OCI-LY7 (cell line): Measurements from ENCODE around the gene CTSG. TPM values are rescaled to one million over a fixed set of nuclear protein-coding genes. Genes with fewer than 3 reads are reported as not detected.

Source experiments
- BruUV-seq: library from RNA; stranded (reverse); fragments of 400-500 nt; replicated peaks from 2 replicates; lab custom pipeline; 2021; lab: Mats Ljungman, UMichigan
- CTCF ChIA-PET: fragments of 300-600 bp; sonication (Branson Sonifier 250); formaldehyde crosslinking; loops from one replicate; lab custom pipeline; 2022; ENCODE audit warnings: antibody characterized with exemption; ENCODE audit not compliant: unreplicated experiment; lab: Charles Lee
- POLR2A ChIA-PET: fragments of 300-600 bp; sonication (Branson Sonifier 250); formaldehyde crosslinking; loops from one replicate; lab custom pipeline; 2022; ENCODE audit warnings: antibody characterized with exemption; lab: Charles Lee
- DNase-seq: peaks from one replicate; pipeline ENCODE4 v3.0.0-alpha.2; 2015; ENCODE audit warnings: low spot score
- H2AFZ ChIP-seq: fragments of 200-600 bp; sonication (generic), shearing (Covaris generic); 2 replicates; pipeline ENCODE4 v1.6.1; 2014; ENCODE audit warnings: mild to moderate bottlenecking, antibody characterized with exemption, low read length, moderate library complexity
- H3K27ac ChIP-seq: fragments of 200-600 bp; sonication (generic); 2 replicates; pipeline ENCODE4 v1.5.1; 2014; ENCODE audit warnings: mixed run types, low read depth, mild to moderate bottlenecking, moderate library complexity, low read length, inconsistent platforms; ENCODE audit not compliant: poor library complexity, severe bottlenecking
- H3K36me3 ChIP-seq: fragments of 200-600 bp; sonication (generic); 2 replicates; pipeline ENCODE4 v1.6.1; 2014; ENCODE audit warnings: mild to moderate bottlenecking, antibody characterized with exemption, low read length, moderate library complexity, mixed read lengths; ENCODE audit not compliant: insufficient read depth
- H3K4me1 ChIP-seq: fragments of 200-600 bp; sonication (generic); 2 replicates; pipeline ENCODE4 v1.5.1; 2014; ENCODE audit warnings: mild to moderate bottlenecking, low read length; ENCODE audit not compliant: insufficient read depth, poor library complexity, severe bottlenecking
- H3K4me2 ChIP-seq: fragments of 200-600 bp; sonication (generic); 2 replicates; pipeline ENCODE4 v1.6.1; 2014; ENCODE audit warnings: mild to moderate bottlenecking, low read length
- H3K4me3 ChIP-seq: fragments of 200-600 bp; sonication (generic); 2 replicates; pipeline ENCODE4 v1.5.1; 2014; ENCODE audit warnings: mild to moderate bottlenecking, low read depth, low read length; ENCODE audit not compliant: poor library complexity, severe bottlenecking
- H3K79me2 ChIP-seq: fragments of 200-600 bp; sonication (generic); 2 replicates; pipeline ENCODE4 v1.6.1; 2016; ENCODE audit warnings: low read depth, mild to moderate bottlenecking, low read length, moderate library complexity, mixed read lengths; ENCODE audit not compliant: insufficient read depth
- H3K9me2 ChIP-seq: fragments of 200-600 bp; sonication (generic); 2 replicates; pipeline ENCODE4 v1.6.1; 2016; ENCODE audit warnings: mild to moderate bottlenecking, low read length, mixed read lengths; ENCODE audit not compliant: insufficient read depth
- H3K9me3 ChIP-seq: fragments of 200-600 bp; sonication (generic); 2 replicates; pipeline ENCODE4 v1.6.1; 2014; ENCODE audit warnings: mild to moderate bottlenecking, mixed run types, low read length, mixed read lengths
- H4K20me1 ChIP-seq: fragments of 200-600 bp; sonication (generic); 2 replicates; pipeline ENCODE4 v1.6.1; 2014; ENCODE audit warnings: mild to moderate bottlenecking, antibody characterized with exemption, low read length, moderate library complexity, mixed read lengths; ENCODE audit not compliant: insufficient read depth
- EZH2phosphoT487 ChIP-seq: fragments of 200-600 bp; sonication (generic); IDR thresholded peaks from 2 replicates; pipeline ENCODE4 v1.6.1; 2018; ENCODE audit warnings: low read depth, borderline replicate concordance, mild to moderate bottlenecking, mixed run types, antibody characterized with exemption, low read length, moderate library complexity, mixed read lengths
- intact Hi-C: fragments of 100-400 bp; cut with micrococcal nuclease; formaldehyde crosslinking; loops from one replicate; pipeline ENCODE4 v1.10.0; 2022; ENCODE audit not compliant: unreplicated experiment
- total RNA-seq, 2 experiments: library from RNA; depleted of rRNA in 1 of 2; stranded (reverse); fragments of >200 nt in 1 of 2; shearing (Covaris generic) in 1 of 2; gene quantifications; 2 replicates each; pipeline ENCODE4 v1.2.3, GENCODE V29; 2014 to 2022
- TF ChIP-seq, protein P1 (sequence below): fragments of 200-600 bp; sonication (generic); conservative IDR thresholded peaks from 2 replicates; pipeline ENCODE4 v1.5.1; 2014; ENCODE audit warnings: mild to moderate bottlenecking, antibody characterized with exemption, low read length, moderate library complexity, mixed read lengths

CTSG gene
- total RNA-seq, 2 experiments from 2014 or later = not detected

DNA sequence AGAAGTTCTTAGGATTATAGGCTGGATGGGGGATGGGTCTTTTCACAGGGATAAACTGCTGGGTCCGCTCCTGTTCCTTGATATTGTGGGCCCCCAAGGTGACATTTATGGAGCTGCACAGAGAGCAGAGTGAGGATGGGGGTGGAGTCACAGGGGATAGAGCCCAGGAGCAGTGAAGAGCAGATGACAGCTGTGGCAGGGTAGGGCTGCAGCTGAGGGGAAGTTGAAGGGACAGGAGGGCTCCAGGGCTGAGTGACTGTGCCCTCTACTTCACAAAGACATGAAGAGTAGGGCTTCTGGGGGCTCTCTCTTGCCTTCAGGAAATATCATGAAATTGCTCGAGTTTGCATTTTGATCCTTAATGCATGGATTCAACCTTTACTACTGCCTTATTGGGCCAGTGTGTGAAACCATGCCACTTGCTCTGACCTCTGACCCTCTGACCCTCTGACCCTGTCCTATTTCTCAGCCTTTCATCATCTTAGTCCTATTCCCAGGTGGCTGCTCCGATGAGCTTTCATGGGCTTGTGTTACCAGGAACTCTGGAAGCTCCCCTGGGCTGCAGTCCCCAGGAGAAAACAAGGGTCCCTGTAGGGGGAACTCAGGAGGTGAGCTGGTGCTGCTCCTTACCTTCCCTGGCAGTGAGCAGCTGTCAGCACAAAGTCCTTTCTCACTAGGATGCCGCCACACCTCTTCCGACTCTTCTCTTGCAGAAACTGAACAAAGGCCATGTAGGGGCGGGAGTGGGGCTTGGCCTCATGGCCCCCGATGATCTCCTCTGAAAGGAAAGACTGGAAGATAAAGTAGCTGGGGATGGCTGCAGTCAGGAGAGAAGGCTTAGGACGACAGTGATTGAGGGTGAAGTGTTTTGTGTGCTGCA lies 31.8 kb upstream of the CTSG start:
- Histone ChIP-seq H3K4me1 (no peaks in the 10 kb centered on the region), H3K27ac (no peak overlapping the region), H3K9me2 (no peaks in the 10 kb centered on the region), H4K20me1 (no peaks in the 10 kb centered on the region), H3K4me3 (no peak overlapping the region), H3K36me3 (no peaks in the 10 kb centered on the region), H3K9me3 (no peaks in the 10 kb centered on the region), H2AFZ (no peak overlapping the region), H3K4me2 (no peak overlapping the region), H3K79me2 (no peaks in the 10 kb centered on the region)
- TF ChIP-seq, protein P1, sequence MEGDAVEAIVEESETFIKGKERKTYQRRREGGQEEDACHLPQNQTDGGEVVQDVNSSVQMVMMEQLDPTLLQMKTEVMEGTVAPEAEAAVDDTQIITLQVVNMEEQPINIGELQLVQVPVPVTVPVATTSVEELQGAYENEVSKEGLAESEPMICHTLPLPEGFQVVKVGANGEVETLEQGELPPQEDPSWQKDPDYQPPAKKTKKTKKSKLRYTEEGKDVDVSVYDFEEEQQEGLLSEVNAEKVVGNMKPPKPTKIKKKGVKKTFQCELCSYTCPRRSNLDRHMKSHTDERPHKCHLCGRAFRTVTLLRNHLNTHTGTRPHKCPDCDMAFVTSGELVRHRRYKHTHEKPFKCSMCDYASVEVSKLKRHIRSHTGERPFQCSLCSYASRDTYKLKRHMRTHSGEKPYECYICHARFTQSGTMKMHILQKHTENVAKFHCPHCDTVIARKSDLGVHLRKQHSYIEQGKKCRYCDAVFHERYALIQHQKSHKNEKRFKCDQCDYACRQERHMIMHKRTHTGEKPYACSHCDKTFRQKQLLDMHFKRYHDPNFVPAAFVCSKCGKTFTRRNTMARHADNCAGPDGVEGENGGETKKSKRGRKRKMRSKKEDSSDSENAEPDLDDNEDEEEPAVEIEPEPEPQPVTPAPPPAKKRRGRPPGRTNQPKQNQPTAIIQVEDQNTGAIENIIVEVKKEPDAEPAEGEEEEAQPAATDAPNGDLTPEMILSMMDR = no peak
- TF ChIP-seq EZH2phosphoT487 = no peak
- CTCF ChIA-PET = interaction anchor here (0.8 kb wide), 1 partner anchor 12 kb away, joined by 3 read pairs; no protein-coding TSS in a partner anchor
- intact Hi-C loops = no loop called here
- no TSS peak for BruUV-seq
- POLR2A ChIA-PET = no interaction called here
- no peak for DNase-seq

DNA sequence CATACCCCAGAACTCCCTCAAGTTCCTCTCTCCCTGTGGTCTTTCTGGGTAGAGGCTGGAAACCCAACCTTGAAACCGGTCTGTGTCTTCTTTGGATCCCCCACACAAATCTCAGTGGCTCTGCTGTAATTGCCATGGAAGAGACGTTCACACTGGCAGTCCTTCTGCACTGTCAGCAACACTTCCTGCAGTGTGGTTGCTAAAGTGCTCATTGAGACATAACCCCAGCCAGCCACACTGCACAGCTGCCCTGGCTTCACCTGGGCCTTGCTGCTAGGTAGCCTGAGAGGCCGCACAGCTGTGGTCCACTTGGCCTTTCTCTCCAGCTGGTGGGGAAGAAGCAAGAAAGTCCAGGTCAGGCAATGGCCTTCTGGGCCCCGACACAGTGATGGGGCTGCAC lies 31.0 kb upstream of the CTSG start:
- Histone ChIP-seq H3K36me3 (no peaks in the 10 kb centered on the region), H3K4me2 (no peak overlapping the region), H3K27ac (no peak overlapping the region), H4K20me1 (no peaks in the 10 kb centered on the region), H3K4me3 (no peak overlapping the region), H3K79me2 (no peaks in the 10 kb centered on the region), H3K9me3 (no peaks in the 10 kb centered on the region), H3K4me1 (no peaks in the 10 kb centered on the region), H2AFZ (no peak overlapping the region), H3K9me2 (no peaks in the 10 kb centered on the region)
- ChIA-PET CTCF (no interaction called here), POLR2A (no interaction called here)
- DNase-seq = no peak
- intact Hi-C loops = no loop called here
- TF ChIP-seq, protein P1 = no peak
- no peak for TF ChIP-seq EZH2phosphoT487
- no TSS peak for BruUV-seq

DNA sequence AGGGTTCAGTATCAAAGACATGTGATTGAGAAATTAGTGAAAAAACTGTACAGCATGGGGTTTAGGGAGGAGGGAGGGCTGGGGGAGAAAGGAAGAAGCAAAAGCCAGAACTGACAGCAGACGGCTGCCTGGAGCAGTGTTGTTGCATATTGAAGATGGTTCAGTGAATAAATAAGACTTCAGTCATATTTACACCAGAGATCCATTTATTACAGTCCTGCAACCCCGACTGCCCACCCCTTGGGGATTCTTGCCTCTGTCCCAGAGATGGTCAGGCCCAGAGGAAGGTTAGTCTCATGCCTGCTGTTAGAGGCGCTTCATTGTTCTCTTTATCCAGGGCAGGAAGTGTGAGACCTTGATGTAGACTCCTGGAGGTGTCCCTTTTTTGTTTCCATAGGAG lies 30.2 kb upstream of the CTSG start:
- H2AFZ ChIP-seq = no peak overlapping the region
- POLR2A ChIA-PET = interaction anchor here (0.6 to 1.2 kb wide), 3 partner anchors 10 to 823 kb away, joined by 3 to 5 read pairs (median 4); no protein-coding TSS in a partner anchor
- no peaks in the 10 kb centered on the region for H3K36me3 ChIP-seq
- intact Hi-C loops = no loop called here
- no peak for DNase-seq
- no peak overlapping the region for H3K27ac ChIP-seq
- no peaks in the 10 kb centered on the region for H3K4me1 ChIP-seq
- no peaks in the 10 kb centered on the region for H3K79me2 ChIP-seq
- no peaks in the 10 kb centered on the region for H3K9me3 ChIP-seq
- H3K9me2 ChIP-seq = no peaks in the 10 kb centered on the region
- no peak for TF ChIP-seq EZH2phosphoT487
- TF ChIP-seq, protein P1 = no peak
- BruUV-seq = no TSS peak
- no peak overlapping the region for H3K4me3 ChIP-seq
- no peaks in the 10 kb centered on the region for H4K20me1 ChIP-seq
- no peak overlapping the region for H3K4me2 ChIP-seq
- CTCF ChIA-PET = no interaction called here
